ENCODE data around the gene DDX60.

DNA sequence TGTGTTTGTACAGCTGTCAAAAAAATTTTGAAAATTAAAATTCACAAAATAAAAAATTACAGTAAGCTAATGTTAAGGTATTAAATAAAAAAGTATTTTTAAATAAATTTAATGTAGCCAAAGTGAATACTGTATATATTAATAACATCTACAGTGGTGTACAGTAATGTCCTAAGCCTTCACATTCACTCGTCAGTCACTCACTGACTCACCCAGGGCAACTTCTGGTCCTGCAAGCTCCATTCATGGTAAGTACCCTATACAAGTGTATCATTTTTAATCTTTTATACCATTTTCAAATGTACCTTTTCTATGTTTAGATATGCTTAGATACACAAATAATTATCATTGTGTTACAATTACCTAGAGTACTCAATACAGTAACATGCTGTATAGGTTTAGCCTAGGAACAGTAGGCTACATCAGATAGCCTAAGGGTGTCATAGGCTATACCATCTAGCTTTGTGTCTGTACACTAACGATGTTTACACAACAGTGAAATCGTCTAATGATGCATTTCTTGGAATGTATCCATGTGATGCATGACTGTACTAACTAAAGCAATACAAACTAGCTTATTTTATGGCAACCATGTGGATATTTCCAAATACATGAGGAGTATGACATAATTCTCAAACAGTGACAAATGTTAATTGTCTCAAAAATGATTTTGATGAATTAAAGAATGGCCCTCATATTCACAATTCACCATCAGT is 13.7 kb downstream of the DDX60 start:
- TF ChIP-seq, protein P1, sequence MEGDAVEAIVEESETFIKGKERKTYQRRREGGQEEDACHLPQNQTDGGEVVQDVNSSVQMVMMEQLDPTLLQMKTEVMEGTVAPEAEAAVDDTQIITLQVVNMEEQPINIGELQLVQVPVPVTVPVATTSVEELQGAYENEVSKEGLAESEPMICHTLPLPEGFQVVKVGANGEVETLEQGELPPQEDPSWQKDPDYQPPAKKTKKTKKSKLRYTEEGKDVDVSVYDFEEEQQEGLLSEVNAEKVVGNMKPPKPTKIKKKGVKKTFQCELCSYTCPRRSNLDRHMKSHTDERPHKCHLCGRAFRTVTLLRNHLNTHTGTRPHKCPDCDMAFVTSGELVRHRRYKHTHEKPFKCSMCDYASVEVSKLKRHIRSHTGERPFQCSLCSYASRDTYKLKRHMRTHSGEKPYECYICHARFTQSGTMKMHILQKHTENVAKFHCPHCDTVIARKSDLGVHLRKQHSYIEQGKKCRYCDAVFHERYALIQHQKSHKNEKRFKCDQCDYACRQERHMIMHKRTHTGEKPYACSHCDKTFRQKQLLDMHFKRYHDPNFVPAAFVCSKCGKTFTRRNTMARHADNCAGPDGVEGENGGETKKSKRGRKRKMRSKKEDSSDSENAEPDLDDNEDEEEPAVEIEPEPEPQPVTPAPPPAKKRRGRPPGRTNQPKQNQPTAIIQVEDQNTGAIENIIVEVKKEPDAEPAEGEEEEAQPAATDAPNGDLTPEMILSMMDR (conservative IDR thresholded peaks at IDR 0.05; ENCODE audit: low read length): no peak
- no peak for TF ChIP-seq EZH2phosphoT487 (IDR thresholded peaks at IDR 0.05; ENCODE audit: borderline replicate concordance, low read depth, low read length)
